ENCODE measurements around the gene GNG12. TPM values are rescaled to one million over a fixed set of nuclear protein-coding genes. Genes with fewer than 3 reads are reported as not detected.

The GNG12 gene
- total and polyA plus RNA-seq, 2 donors (not counting 3 experiments of a cell fraction or from before 2014, with no cell fraction given) = 107 to 152 TPM

GRCh38 chr1:67723126-67723525 is 110.1 kb downstream of the GNG12 start:
- peak overlapping the region; percentile 67 for H3K9ac ChIP-seq (replicated peaks; ENCODE audit: extremely low read depth, insufficient read depth, low read length)
- BruUV-seq (replicated peaks) = TSS peak; percentile 16
- no peaks in the 10 kb centered on the region for H3K9me1 ChIP-seq (replicated peaks; ENCODE audit: control insufficient read depth, extremely low read depth, insufficient read depth, low read length)
- intact Hi-C loops (cut with micrococcal nuclease) (loop anchor here (1.0 to 10.0 kb wide), 4 partner anchors 10 to 458 kb away; no protein-coding TSS in a partner anchor), dilution Hi-C loops (cut with MboI; ENCODE audit: extremely low pct_ligation_motif_present, low sequenced_read_pairs) (no loop called here)
- H3K4me2 ChIP-seq (ENCODE audit: insufficient read depth, low read length) = peak overlapping the region; percentile 8
- H3K27me3 ChIP-seq (ENCODE audit: control insufficient read depth in 2 of 2, insufficient read depth in 2 of 2, low read length in 2 of 2) = no peaks in the 10 kb centered on the region
- TF ChIP-seq GATA2 (IDR thresholded peaks at IDR 0.05; ENCODE audit: insufficient read depth, insufficient read length, low read depth, low read length) (no peak), EZH2 (IDR thresholded peaks at IDR 0.05; ENCODE audit: borderline replicate concordance, low read depth, low read length, severe bottlenecking) (no peak), MAX (IDR thresholded peaks at IDR 0.05; ENCODE audit: insufficient read depth, insufficient read length) (no peak), POLR2A (IDR thresholded peaks at IDR 0.05; ENCODE audit: low read depth, low read length) (no peak), MYC (IDR thresholded peaks at IDR 0.05; ENCODE audit: low read depth, low read length) (no peak), FOS (IDR thresholded peaks at IDR 0.05; ENCODE audit: borderline replicate concordance, insufficient read depth, low read length) (no peak), CTCF (IDR thresholded peaks at IDR 0.05; ENCODE audit: extremely low read depth in 1 of 2, insufficient read depth in 1 of 2, low read depth in 1 of 2, low read length in 2 of 2) (no peak), JUN (IDR thresholded peaks at IDR 0.05; ENCODE audit: borderline replicate concordance, insufficient read depth, insufficient read length, low read depth) (no peak), POLR2AphosphoS5 (IDR thresholded peaks at IDR 0.05; ENCODE audit: insufficient read depth, low read depth, low read length) (no peak)
- peaks cover 68% of the 10 kb centered on the region for H3K4me1 ChIP-seq (ENCODE audit: control insufficient read depth, extremely low read depth, insufficient read depth, low read length)
- DNase-seq (ENCODE audit: low read depth, low spot score) (no peak), FAIRE-seq (no peak)
- H3K4me3 ChIP-seq (replicated peaks in 1 of 3; ENCODE audit: insufficient read depth in 1 of 3, low read depth in 1 of 3, low read length in 3 of 3) = no peak overlapping the region
- peaks cover 28% of the 10 kb centered on the region for H3K79me2 ChIP-seq (ENCODE audit: control insufficient read depth, insufficient read depth, low read length)
- peaks cover 0 to 2% of the 10 kb centered on the region in 2 experiments for H3K36me3 ChIP-seq (ENCODE audit: control insufficient read depth in 2 of 2, extremely low read depth in 1 of 2, insufficient read depth in 2 of 2, low read length in 2 of 2)
- ChIA-PET CTCF (interaction anchor here (1.0 to 2.9 kb wide), 9 partner anchors 12 to 191 kb away, joined by 3 to 16 read pairs (median 6); no protein-coding TSS in a partner anchor), POLR2A (interaction anchor here (1.0 to 1.8 kb wide), 3 partner anchors 9 to 38 kb away, joined by 3 to 7 read pairs (median 7); partner anchors contain the start of gene GADD45A)
- no peaks in the 10 kb centered on the region for H3K9me3 ChIP-seq (replicated peaks; ENCODE audit: control insufficient read depth, insufficient read depth, low read length)
- H2AFZ ChIP-seq (ENCODE audit: low read depth, low read length) = no peak overlapping the region
- H4K20me1 ChIP-seq (replicated peaks; ENCODE audit: control insufficient read depth, extremely low read depth, insufficient read depth, low read length) = no peaks in the 10 kb centered on the region
- peak overlapping the region; percentile 95 for H3K27ac ChIP-seq (ENCODE audit: insufficient read depth, low read depth, low read length)
